ENCODE measurements around the gene HLA-DPB1.

GRCh38 chr6:33049323-33050013 lies 26.3 kb upstream of the HLA-DPB1 start:
- TF ChIP-seq EP300 (conservative IDR thresholded peaks at IDR 0.05; ENCODE audit: poor library complexity, severe bottlenecking) (no peak), RAD21 (conservative IDR thresholded peaks at IDR 0.05) (no peak), CTCF (IDR thresholded peaks at IDR 0.05; ENCODE audit: poor library complexity, severe bottlenecking) (no peak)

Measured in neural cell (in vitro differentiated cells).